WTC11 (cell line): Measurements from ENCODE around the gene ADAMTS12.

ENCODE experiments used
- CBFB ChIP-seq: sonication (generic); formaldehyde crosslinking; IDR thresholded peaks from 2 replicates; pipeline ENCODE4 v1.8.1; 2022; ENCODE audit warnings: mild to moderate bottlenecking, low read depth, missing genetic modification reagents
- CTCF ChIP-seq: fragments of 200-600 bp; IDR thresholded peaks from 2 replicates; pipeline ENCODE4 v1.8.0; 2022; ENCODE audit warnings: antibody characterized with exemption
- NR2C2 ChIP-seq: sonication (generic); formaldehyde crosslinking; IDR thresholded peaks from 2 replicates; pipeline ENCODE4 v1.8.0; 2022; ENCODE audit warnings: mild to moderate bottlenecking, missing genetic modification reagents
- ZNF512 ChIP-seq: sonication (generic); formaldehyde crosslinking; IDR thresholded peaks from 2 replicates; pipeline ENCODE4 v1.8.1; 2022; ENCODE audit warnings: missing genetic modification reagents, borderline replicate concordance
- TF ChIP-seq, protein P1 (sequence below): sonication (generic); formaldehyde crosslinking; IDR thresholded peaks from 2 replicates; pipeline ENCODE4 v1.8.1; 2023; ENCODE audit warnings: mild to moderate bottlenecking, missing genetic modification reagents, moderate library complexity

GRCh38 chr5:33832404-33833236 is 59.2 kb downstream of the ADAMTS12 start:
- no peak for TF ChIP-seq CTCF
- TF ChIP-seq, protein P1, sequence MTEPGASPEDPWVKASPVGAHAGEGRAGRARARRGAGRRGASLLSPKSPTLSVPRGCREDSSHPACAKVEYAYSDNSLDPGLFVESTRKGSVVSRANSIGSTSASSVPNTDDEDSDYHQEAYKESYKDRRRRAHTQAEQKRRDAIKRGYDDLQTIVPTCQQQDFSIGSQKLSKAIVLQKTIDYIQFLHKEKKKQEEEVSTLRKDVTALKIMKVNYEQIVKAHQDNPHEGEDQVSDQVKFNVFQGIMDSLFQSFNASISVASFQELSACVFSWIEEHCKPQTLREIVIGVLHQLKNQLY (CRISPR knock-in tag): no peak
- TF ChIP-seq ZNF512 (CRISPR knock-in tag): no peak
- TF ChIP-seq NR2C2 (CRISPR knock-in tag): no peak
- no peak for TF ChIP-seq CBFB (CRISPR knock-in tag)
